Measurements from ENCODE around the gene ONECUT1. TPM values are rescaled to one million over a fixed set of nuclear protein-coding genes. Genes with fewer than 3 reads are reported as not detected.

The ONECUT1 gene
- polyA plus RNA-seq, 3 donors from 2014 or later: not detected

- no peak for DNase-seq
- Mint-ChIP-seq H3K27me3 (ENCODE audit: low read depth in 3 of 3) (peaks cover 26 to 51% (median 39%) of the 10 kb centered on the region in 3 donors), H3K9me3 (peaks cover 0 to 1% (median 0%) of the 10 kb centered on the region in 6 donors), H3K36me3 (no peaks in the 10 kb centered on the region), H3K27ac (no peak overlapping the region), H3K4me1 (peaks cover 15% of the 10 kb centered on the region in 2 donors), H3K4me3 (peak overlapping the region in 2 of 5 donors; percentile 31 to 33)
Observed at GRCh38 chr15:52803108-52803466, 13.0 kb upstream of the ONECUT1 start.

GRCh38 chr15:52802110-52802509, 12.0 kb upstream of the ONECUT1 start:
- Mint-ChIP-seq H3K27me3 (ENCODE audit: low read depth in 3 of 3) (peaks cover 31 to 53% (median 47%) of the 10 kb centered on the region in 3 donors), H3K27ac (no peak overlapping the region), H3K4me3 (peak overlapping the region in 1 of 5 donors; percentile 10), H3K4me1 (peaks cover 18 to 20% of the 10 kb centered on the region in 2 donors), H3K9me3 (peaks cover 0 to 1% (median 0%) of the 10 kb centered on the region in 6 donors), H3K36me3 (no peaks in the 10 kb centered on the region)
- no peak for DNase-seq

- Mint-ChIP-seq H3K4me1 (peaks cover 17 to 20% of the 10 kb centered on the region in 2 donors), H3K4me3 (peak overlapping the region in 1 of 5 donors; percentile 10), H3K36me3 (peaks cover 0 to 2% (median 0%) of the 10 kb centered on the region in 3 donors), H3K9me3 (peaks cover 0 to 1% (median 0%) of the 10 kb centered on the region in 6 donors), H3K27ac (no peak overlapping the region), H3K27me3 (ENCODE audit: low read depth in 3 of 3) (peaks cover 32 to 57% (median 46%) of the 10 kb centered on the region in 3 donors)
- DNase-seq: no peak
Observed at GRCh38 chr15:52801748-52802085, 11.6 kb upstream of the ONECUT1 start.

GRCh38 chr15:52800828-52801747, 11.0 kb upstream of the ONECUT1 start:
- H3K9me3 Mint-ChIP-seq: peaks cover 0 to 1% (median 0%) of the 10 kb centered on the region in 6 donors
- H3K36me3 Mint-ChIP-seq: peaks cover 0 to 5% (median 0%) of the 10 kb centered on the region in 3 donors
- peaks cover 27 to 56% (median 45%) of the 10 kb centered on the region in 3 donors for H3K27me3 Mint-ChIP-seq (ENCODE audit: low read depth in 3 of 3)
- no peak overlapping the region for H3K27ac Mint-ChIP-seq
- peak overlapping the region in 1 of 5 donors; percentile 10 for H3K4me3 Mint-ChIP-seq
- H3K4me1 Mint-ChIP-seq: peaks cover 16 to 20% of the 10 kb centered on the region in 2 donors
- DNase-seq: no peak

GRCh38 chr15:52799145-52799811, 9.1 kb upstream of the ONECUT1 start:
- no peak overlapping the region for H3K27ac Mint-ChIP-seq
- H3K4me1 Mint-ChIP-seq: peaks cover 12 to 14% of the 10 kb centered on the region in 2 donors
- DNase-seq: no peak
- H3K9me3 Mint-ChIP-seq: peaks cover 0 to 4% (median 0%) of the 10 kb centered on the region in 6 donors
- no peak overlapping the region for H3K4me3 Mint-ChIP-seq
- H3K36me3 Mint-ChIP-seq: peaks cover 0 to 5% (median 0%) of the 10 kb centered on the region in 3 donors
- H3K27me3 Mint-ChIP-seq (ENCODE audit: low read depth in 3 of 3): peaks cover 24 to 56% (median 54%) of the 10 kb centered on the region in 3 donors

GRCh38 chr15:52798529-52799101, 8.5 kb upstream of the ONECUT1 start:
- no peak overlapping the region for H3K27ac Mint-ChIP-seq
- peaks cover 25 to 57% (median 57%) of the 10 kb centered on the region in 3 donors for H3K27me3 Mint-ChIP-seq (ENCODE audit: low read depth in 3 of 3)
- peaks cover 0 to 4% (median 0%) of the 10 kb centered on the region in 6 donors for H3K9me3 Mint-ChIP-seq
- peaks cover 0 to 5% (median 0%) of the 10 kb centered on the region in 3 donors for H3K36me3 Mint-ChIP-seq
- H3K4me3 Mint-ChIP-seq: no peak overlapping the region
- H3K4me1 Mint-ChIP-seq: peaks cover 8 to 11% of the 10 kb centered on the region in 2 donors
- no peak for DNase-seq

- H3K36me3 Mint-ChIP-seq: peaks cover 0 to 5% (median 0%) of the 10 kb centered on the region in 3 donors
- peaks cover 0 to 4% (median 0%) of the 10 kb centered on the region in 6 donors for H3K9me3 Mint-ChIP-seq
- H3K27ac Mint-ChIP-seq: no peak overlapping the region
- no peak for DNase-seq
- H3K4me1 Mint-ChIP-seq: peaks cover 5% of the 10 kb centered on the region in 2 donors
- peak overlapping the region in 1 of 5 donors; percentile 50 for H3K4me3 Mint-ChIP-seq
- peaks cover 30 to 56% (median 54%) of the 10 kb centered on the region in 3 donors for H3K27me3 Mint-ChIP-seq (ENCODE audit: low read depth in 3 of 3)
Observed at GRCh38 chr15:52797625-52798501, 7.7 kb upstream of the ONECUT1 start.

- H3K4me1 Mint-ChIP-seq: peaks cover 5% of the 10 kb centered on the region in 2 donors
- no peak overlapping the region for H3K4me3 Mint-ChIP-seq
- H3K27ac Mint-ChIP-seq: no peak overlapping the region
- no peak for DNase-seq
- peaks cover 27 to 57% (median 48%) of the 10 kb centered on the region in 3 donors for H3K27me3 Mint-ChIP-seq (ENCODE audit: low read depth in 3 of 3)
- peaks cover 0 to 4% (median 0%) of the 10 kb centered on the region in 6 donors for H3K9me3 Mint-ChIP-seq
- peaks cover 0 to 5% (median 0%) of the 10 kb centered on the region in 3 donors for H3K36me3 Mint-ChIP-seq
Observed at GRCh38 chr15:52796753-52797520, 6.8 kb upstream of the ONECUT1 start.

- no peak overlapping the region for H3K4me3 Mint-ChIP-seq
- peaks cover 5% of the 10 kb centered on the region in 2 donors for H3K4me1 Mint-ChIP-seq
- H3K9me3 Mint-ChIP-seq: peaks cover 0 to 4% (median 0%) of the 10 kb centered on the region in 6 donors
- peaks cover 0 to 5% (median 0%) of the 10 kb centered on the region in 3 donors for H3K36me3 Mint-ChIP-seq
- H3K27ac Mint-ChIP-seq: no peak overlapping the region
- H3K27me3 Mint-ChIP-seq (ENCODE audit: low read depth in 3 of 3): peaks cover 27 to 60% (median 42%) of the 10 kb centered on the region in 3 donors
- no peak for DNase-seq
Observed at GRCh38 chr15:52796228-52796521, 6.0 kb upstream of the ONECUT1 start.

GRCh38 chr15:52795464-52796227, 5.5 kb upstream of the ONECUT1 start:
- peak overlapping the region in 1 of 5 donors; percentile 61 for H3K4me3 Mint-ChIP-seq
- H3K4me1 Mint-ChIP-seq: peaks cover 5% of the 10 kb centered on the region in 2 donors
- H3K27ac Mint-ChIP-seq: no peak overlapping the region
- H3K36me3 Mint-ChIP-seq: peaks cover 0 to 5% (median 0%) of the 10 kb centered on the region in 3 donors
- H3K27me3 Mint-ChIP-seq (ENCODE audit: low read depth in 3 of 3): peaks cover 23 to 55% (median 37%) of the 10 kb centered on the region in 3 donors
- DNase-seq: no peak
- peaks cover 0 to 4% (median 0%) of the 10 kb centered on the region in 6 donors for H3K9me3 Mint-ChIP-seq

- peaks cover 0 to 4% (median 0%) of the 10 kb centered on the region in 6 donors for H3K9me3 Mint-ChIP-seq
- H3K27me3 Mint-ChIP-seq (ENCODE audit: low read depth in 3 of 3): peaks cover 22 to 55% (median 35%) of the 10 kb centered on the region in 3 donors
- H3K36me3 Mint-ChIP-seq: peaks cover 0 to 5% (median 0%) of the 10 kb centered on the region in 3 donors
- no peak overlapping the region for H3K4me3 Mint-ChIP-seq
- peaks cover 5% of the 10 kb centered on the region in 2 donors for H3K4me1 Mint-ChIP-seq
- no peak overlapping the region for H3K27ac Mint-ChIP-seq
- no peak for DNase-seq
Observed at GRCh38 chr15:52794665-52795463, 4.7 kb upstream of the ONECUT1 start.

Data from immature natural killer cell (primary cell).